DMS53 treated with DMSO at 0.1 percent for 48 hours (cell line): ENCODE results near the gene MID1.

Experiments
- DNase-seq: peaks from one replicate; lab custom pipeline; 2025; ENCODE audit not compliant: unreplicated experiment; lab: John Stamatoyannopoulos, UW

MID1 gene

GRCh38 chrX:10620121-10620699 lies at the start of gene MID1:
Gene MID1, minus strand, starts transcription at chrX:10620585. Its CDS starts 53,038 bp downstream, at chrX:10567547.
- peak; percentile 21 for DNase-seq

- DNase-seq, result no peak
Measured at GRCh38 chrX:10667143-10667542, 46.8 kb upstream of the MID1 start.

GRCh38 chrX:10666102-10666501 lies 45.7 kb upstream of the MID1 start:
- DNase-seq, result no peak

- no peak for DNase-seq
Measured at GRCh38 chrX:10665681-10666080, 45.3 kb upstream of the MID1 start.

- DNase-seq, result no peak
Measured at GRCh38 chrX:10660171-10660570, 39.8 kb upstream of the MID1 start.

GRCh38 chrX:10656214-10656613 lies 35.8 kb upstream of the MID1 start:
- peak; percentile 74 for DNase-seq

- DNase-seq, result no peak
Measured at GRCh38 chrX:10654960-10655359, 34.6 kb upstream of the MID1 start.

- DNase-seq, result no peak
Measured at GRCh38 chrX:10653302-10653701, 32.9 kb upstream of the MID1 start.

GRCh38 chrX:10649265-10649664 lies 28.9 kb upstream of the MID1 start:
- no peak for DNase-seq

- no peak for DNase-seq
Measured at GRCh38 chrX:10648614-10649013, 28.2 kb upstream of the MID1 start.

- DNase-seq, result no peak
Measured at GRCh38 chrX:10636851-10637250, 16.5 kb upstream of the MID1 start.

GRCh38 chrX:10636337-10636736 lies 16.0 kb upstream of the MID1 start:
- DNase-seq, result no peak

GRCh38 chrX:10634392-10635161 lies 14.2 kb upstream of the MID1 start:
- no peak for DNase-seq

- peak; percentile 27 for DNase-seq
Measured at GRCh38 chrX:10633722-10634121, 13.3 kb upstream of the MID1 start.

GRCh38 chrX:10631416-10632145 lies 11.2 kb upstream of the MID1 start:
- no peak for DNase-seq

GRCh38 chrX:10630320-10630719 lies 9.9 kb upstream of the MID1 start:
- DNase-seq, result no peak

GRCh38 chrX:10629905-10630304 lies 9.5 kb upstream of the MID1 start:
- no peak for DNase-seq

- DNase-seq, result no peak
Measured at GRCh38 chrX:10628906-10629305, 8.5 kb upstream of the MID1 start.

- DNase-seq, result no peak
Measured at GRCh38 chrX:10622197-10622596, 1.8 kb upstream of the MID1 start.

- DNase-seq, result no peak
Measured at GRCh38 chrX:10619425-10620046, 849 bp downstream of the MID1 start.

GRCh38 chrX:10618961-10619360 lies 1.4 kb downstream of the MID1 start:
- no peak for DNase-seq

GRCh38 chrX:10617999-10618351 lies 2.4 kb downstream of the MID1 start:
- no peak for DNase-seq
